Right lobe of liver (tissue), 6 donors: ENCODE measurements around the gene PKLR. TPM values are rescaled to one million over a fixed set of nuclear protein-coding genes. Genes with fewer than 3 reads are reported as not detected.
A peak's percentile ranks its signal among the peaks of the same experiment; 100 is the strongest.

Experiments
- ATAC-seq, 4 donors: fragments of 200-7000 bp; cut with Tn5 transposase; one replicate each; pipeline ENCODE4 v1.9.1; 2020; ENCODE audit warnings: mild to moderate bottlenecking in 4 of 4, moderate library complexity in 4 of 4
- DNase-seq, 3 donors: peaks; one replicate each; pipeline ENCODE4 v3.0.0-alpha.2; 2020
- H3K27ac ChIP-seq, 3 donors: fragments of 200-600 bp; one replicate each; pipeline ENCODE4 v1.8.0; 2022
- H3K27me3 ChIP-seq, 2 donors: fragments of 200-600 bp; one replicate each; pipeline ENCODE4 v1.8.0; 2022
- H3K36me3 ChIP-seq, 4 donors: fragments of 200-600 bp; sonication (generic) in 1 of 4; one replicate each; pipeline versions ENCODE4 v1.5.1 to v1.8.0; 2017 to 2022; ENCODE audit warnings: control low read depth in 1 of 4
- H3K4me1 ChIP-seq, 4 donors: fragments of 200-600 bp; sonication (generic) in 1 of 4; one replicate each; pipeline versions ENCODE4 v1.5.1 to v1.8.0; 2017 to 2022; ENCODE audit warnings: control low read depth in 1 of 4
- H3K4me3 ChIP-seq, 3 donors: fragments of 200-600 bp; one replicate each; pipeline ENCODE4 v1.8.0; 2022
- H3K9me3 ChIP-seq, 4 donors: fragments of 200-600 bp; sonication (generic) in 1 of 4; one replicate each; pipeline versions ENCODE4 v1.5.1 to v1.8.0; 2017 to 2022; ENCODE audit warnings: control low read depth in 1 of 4
- POLR2A ChIP-seq: fragments of 450-650 bp; IDR thresholded peaks from one replicate; pipeline ENCODE4 v1.6.1; 2017; ENCODE audit warnings: antibody characterized with exemption, mild to moderate bottlenecking
- WGBS: methylation state at CpG from one replicate; pipeline ENCODE4 v1.1.6; 2018; ENCODE audit warnings: low coverage, low lambda C conversion rate; ENCODE audit not compliant: insufficient coverage; ENCODE audit errors: missing lambda C conversion rate; 5-methylcytosine and 5-hydroxymethylcytosine counted together
- intact Hi-C, 2 donors: fragments of 100-400 bp; cut with DNase I; formaldehyde crosslinking; loops; one replicate each; pipeline versions ENCODE4 v1.11.2 to v1.14.1; 2022
- total RNA-seq, 6 experiments: library from RNA; depleted of rRNA in 2 of 6; stranded (reverse); fragments of >200 nt in 2 of 6; fragmentation: NEBNext Ultra II Directional in 3 of 6; extraction: Animal tissue kit (Norgen Biotek cat#: 25700) in 3 of 6; gene quantifications; one replicate each; pipeline versions ENCODE4 v1.1.0 to v1.2.4, GENCODE V29; 2016 to 2023
- TF ChIP-seq, protein P1 (sequence below), 4 donors: fragments of 200-600 bp in 3 of 4; fragments of 450-650 bp in 1 of 4; IDR thresholded peaks; one replicate each; pipeline versions ENCODE4 v1.5.1 to v1.8.0; 2016 to 2022; ENCODE audit warnings: antibody characterized with exemption in 4 of 4, mild to moderate bottlenecking in 2 of 4
- donor health status: DM: no; HTN: yes; CAD: no.
- donor health status: DM: no; HTN: no; CAD: no.
- donor health status: DM: no; HTN: no; CAD: no.
- donor health status: DM: no; HTN: yes; CAD: no.
- donor health status: DM: no; HTN: yes; CAD: no.

PKLR gene
- total RNA-seq, 6 experiments from 2014 or later, result 27.0 to 95.3 (median 36.1) TPM

DNA sequence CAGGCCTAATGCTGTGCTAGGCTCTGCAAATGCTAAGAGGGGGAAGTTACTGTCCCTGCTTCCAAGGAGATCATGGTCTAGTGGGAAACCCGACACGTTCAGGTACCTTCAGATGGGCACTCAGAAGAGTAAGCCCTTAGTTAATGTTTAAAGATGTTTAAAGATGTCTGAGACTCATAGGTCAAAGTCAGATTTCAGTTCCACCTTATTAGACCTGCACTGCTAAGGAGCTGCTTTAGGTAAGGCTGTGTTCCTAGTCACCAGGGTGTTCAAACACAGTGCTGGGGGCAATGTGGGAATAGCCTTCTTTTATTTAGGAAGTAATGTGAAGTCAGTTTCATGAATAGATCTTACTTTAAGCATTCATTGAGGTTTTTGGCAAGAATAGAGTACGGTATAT is 15.7 kb upstream of the PKLR start:
- Histone ChIP-seq H3K36me3 (peaks cover 0 to 38% (median 0%) of the 10 kb centered on the region in 4 donors), H3K4me3 (no peak overlapping the region), H3K9me3 (no peaks in the 10 kb centered on the region), H3K27me3 (no peaks in the 10 kb centered on the region), H3K27ac (no peak overlapping the region), H3K4me1 (peaks cover 0 to 5% (median 0%) of the 10 kb centered on the region in 4 donors)
- DNase-seq (no peak), ATAC-seq (no peak)
- no peak for TF ChIP-seq POLR2A
- TF ChIP-seq, protein P1, sequence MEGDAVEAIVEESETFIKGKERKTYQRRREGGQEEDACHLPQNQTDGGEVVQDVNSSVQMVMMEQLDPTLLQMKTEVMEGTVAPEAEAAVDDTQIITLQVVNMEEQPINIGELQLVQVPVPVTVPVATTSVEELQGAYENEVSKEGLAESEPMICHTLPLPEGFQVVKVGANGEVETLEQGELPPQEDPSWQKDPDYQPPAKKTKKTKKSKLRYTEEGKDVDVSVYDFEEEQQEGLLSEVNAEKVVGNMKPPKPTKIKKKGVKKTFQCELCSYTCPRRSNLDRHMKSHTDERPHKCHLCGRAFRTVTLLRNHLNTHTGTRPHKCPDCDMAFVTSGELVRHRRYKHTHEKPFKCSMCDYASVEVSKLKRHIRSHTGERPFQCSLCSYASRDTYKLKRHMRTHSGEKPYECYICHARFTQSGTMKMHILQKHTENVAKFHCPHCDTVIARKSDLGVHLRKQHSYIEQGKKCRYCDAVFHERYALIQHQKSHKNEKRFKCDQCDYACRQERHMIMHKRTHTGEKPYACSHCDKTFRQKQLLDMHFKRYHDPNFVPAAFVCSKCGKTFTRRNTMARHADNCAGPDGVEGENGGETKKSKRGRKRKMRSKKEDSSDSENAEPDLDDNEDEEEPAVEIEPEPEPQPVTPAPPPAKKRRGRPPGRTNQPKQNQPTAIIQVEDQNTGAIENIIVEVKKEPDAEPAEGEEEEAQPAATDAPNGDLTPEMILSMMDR (IDR thresholded peaks at IDR 0.05), result no peak
- WGBS, result 49% methylated on average over 3 of the region's 3 CpGs
- intact Hi-C loops, result no loop called here

DNA sequence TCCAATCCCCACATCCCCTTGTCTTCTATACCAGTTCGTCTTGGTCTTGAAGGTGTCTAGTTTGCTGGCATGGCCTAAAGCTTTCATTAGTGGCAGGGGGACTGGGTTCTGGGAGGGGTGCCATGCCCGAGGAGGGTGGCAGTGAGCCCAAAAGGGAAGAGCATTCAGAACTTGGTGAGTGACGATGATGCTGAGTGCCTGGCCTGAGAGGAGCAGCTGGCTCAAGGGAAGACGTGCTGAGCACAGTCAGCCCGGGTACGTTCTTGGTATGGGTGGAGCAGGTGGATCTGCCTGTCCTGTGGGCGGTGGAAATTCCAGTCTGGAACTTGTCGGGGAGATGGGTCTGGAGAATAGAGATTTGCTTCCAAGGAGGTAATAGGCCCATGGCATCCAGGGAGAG is 12.0 kb upstream of the PKLR start:
- ATAC-seq (no peak), DNase-seq (no peak)
- H3K27me3 ChIP-seq, result no peaks in the 10 kb centered on the region
- peaks cover 0 to 26% (median 0%) of the 10 kb centered on the region in 4 donors for H3K36me3 ChIP-seq
- no peak for TF ChIP-seq POLR2A
- TF ChIP-seq, protein P1 (IDR thresholded peaks at IDR 0.05), result no peak
- 87% methylated on average over 7 of the region's 8 CpGs for WGBS
- no peak overlapping the region for H3K4me3 ChIP-seq
- H3K27ac ChIP-seq, result no peak overlapping the region
- H3K4me1 ChIP-seq, result peaks cover 0 to 16% (median 5%) of the 10 kb centered on the region in 4 donors
- intact Hi-C loops, result no loop called here
- no peaks in the 10 kb centered on the region for H3K9me3 ChIP-seq

DNA sequence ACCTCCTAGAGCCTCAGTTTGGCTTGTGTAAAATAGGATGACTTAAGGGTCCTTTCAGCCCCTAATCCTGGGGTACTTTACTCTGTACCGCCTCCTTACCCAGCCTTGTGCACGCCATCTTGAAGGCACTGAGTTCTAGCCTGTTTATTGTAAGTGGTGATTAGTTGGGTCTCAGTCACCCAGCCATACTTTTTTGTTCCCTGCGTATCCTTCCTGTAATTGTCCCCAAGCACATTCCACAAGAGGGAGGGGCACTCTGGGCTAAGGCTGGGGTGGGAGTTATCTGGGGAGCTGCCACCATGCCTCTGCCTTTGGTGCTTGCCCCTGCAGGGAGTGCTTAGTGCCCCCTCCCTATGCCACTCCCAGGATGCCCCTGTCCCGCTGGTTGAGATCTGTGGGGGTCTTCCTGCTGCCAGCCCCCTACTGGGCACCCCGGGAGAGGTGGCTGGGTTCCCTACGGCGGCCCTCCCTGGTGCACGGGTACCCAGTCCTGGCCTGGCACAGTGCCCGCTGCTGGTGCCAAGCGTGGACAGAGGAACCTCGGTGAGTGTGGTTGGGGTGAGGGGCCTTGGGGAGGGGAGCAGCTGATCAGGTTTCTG is 8.3 kb upstream of the PKLR start:
- Histone ChIP-seq H3K36me3 (peaks cover 0 to 18% (median 0%) of the 10 kb centered on the region in 4 donors), H3K4me1 (peaks cover 0 to 25% (median 9%) of the 10 kb centered on the region in 4 donors), H3K4me3 (peak overlapping the region; percentile 50 to 91 (median 84)), H3K27me3 (no peaks in the 10 kb centered on the region), H3K27ac (peak overlapping the region; percentile 82 to 92 (median 84)), H3K9me3 (no peaks in the 10 kb centered on the region)
- intact Hi-C loops, result no loop called here
- WGBS, result 3% methylated on average over 8 of the region's 11 CpGs
- ATAC-seq (peak in 2 of 4 donors; percentile 8 to 14), DNase-seq (peak; percentile 72 to 75 (median 73))
- no peak for TF ChIP-seq POLR2A
- TF ChIP-seq, protein P1 (IDR thresholded peaks at IDR 0.05), result no peak

DNA sequence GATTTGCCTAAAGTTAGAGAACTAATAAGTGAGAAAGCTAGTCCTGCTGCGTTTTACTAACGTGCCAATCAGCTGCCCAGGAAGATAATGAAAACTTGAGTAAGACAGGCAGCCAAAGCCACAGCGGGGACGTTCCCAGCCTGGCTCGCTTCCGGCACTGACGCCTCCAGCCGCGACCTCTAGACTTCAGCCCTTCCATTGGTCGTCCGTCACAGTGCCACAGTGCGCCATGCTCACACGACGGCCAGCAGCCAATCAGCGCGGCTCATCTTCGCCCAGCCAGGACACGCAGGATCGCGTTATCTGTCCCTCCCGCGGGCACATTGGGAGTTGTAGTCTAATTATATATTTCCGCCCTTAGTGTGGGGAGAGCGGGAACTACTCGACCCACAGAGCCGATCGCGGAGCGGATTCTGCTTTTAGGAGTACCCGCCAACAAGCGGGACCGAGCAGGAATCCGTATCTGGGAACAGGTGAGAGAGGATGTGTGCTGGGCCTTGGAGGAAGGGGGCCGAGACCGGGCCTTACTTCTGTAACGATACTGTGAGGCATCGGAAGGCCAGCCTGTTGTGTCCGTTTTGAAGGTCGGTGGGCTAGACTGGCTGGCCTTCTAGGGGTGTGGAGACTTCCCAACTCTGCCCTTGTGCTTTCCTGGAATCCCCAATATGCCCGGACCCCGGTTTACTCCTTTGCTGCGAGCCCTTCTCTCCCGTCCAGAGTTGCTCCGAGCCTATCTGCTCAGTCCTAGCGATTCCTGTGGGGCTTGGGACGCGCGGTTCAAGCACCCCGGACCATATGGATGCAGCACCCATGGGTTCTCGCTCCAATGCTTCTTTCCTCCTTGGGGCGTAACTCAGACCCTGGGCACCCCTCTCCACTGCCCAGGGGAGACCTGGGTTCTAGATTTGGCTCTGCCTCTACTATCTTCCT is 7.5 kb upstream of the PKLR start, which contains the start of gene FDPS:
FDPS (plus strand) TSS at position 374 of the 930 bp plus-strand sequence. CDS start 924 bp downstream, outside the sequence.
- TF ChIP-seq, protein P1 (IDR thresholded peaks at IDR 0.05), result peak in 3 of 4 donors; percentile 16 to 23 (median 22)
- peak; percentile 80 for TF ChIP-seq POLR2A
- ATAC-seq, result peak; percentile 93 to 97 (median 96)
- WGBS, result 1% methylated on average over 21 of the region's 51 CpGs
- peaks cover 0 to 25% (median 9%) of the 10 kb centered on the region in 4 donors for H3K4me1 ChIP-seq
- intact Hi-C loops, result no loop called here
- no peaks in the 10 kb centered on the region for H3K9me3 ChIP-seq
- peak within 1 kb of the TSS; percentile 50 to 91 (median 84) for H3K4me3 ChIP-seq
- H3K27me3 ChIP-seq, result no peaks in the 10 kb centered on the region
- DNase-seq, result peak; percentile 99 to 100 (median 99)
- H3K36me3 ChIP-seq, result peaks cover 0 to 18% (median 0%) of the 10 kb centered on the region in 4 donors
- peak within 1 kb of the TSS; percentile 82 to 92 (median 84) for H3K27ac ChIP-seq
